ENCODE measurements around the gene CARM1.

CARM1 gene

DNA sequence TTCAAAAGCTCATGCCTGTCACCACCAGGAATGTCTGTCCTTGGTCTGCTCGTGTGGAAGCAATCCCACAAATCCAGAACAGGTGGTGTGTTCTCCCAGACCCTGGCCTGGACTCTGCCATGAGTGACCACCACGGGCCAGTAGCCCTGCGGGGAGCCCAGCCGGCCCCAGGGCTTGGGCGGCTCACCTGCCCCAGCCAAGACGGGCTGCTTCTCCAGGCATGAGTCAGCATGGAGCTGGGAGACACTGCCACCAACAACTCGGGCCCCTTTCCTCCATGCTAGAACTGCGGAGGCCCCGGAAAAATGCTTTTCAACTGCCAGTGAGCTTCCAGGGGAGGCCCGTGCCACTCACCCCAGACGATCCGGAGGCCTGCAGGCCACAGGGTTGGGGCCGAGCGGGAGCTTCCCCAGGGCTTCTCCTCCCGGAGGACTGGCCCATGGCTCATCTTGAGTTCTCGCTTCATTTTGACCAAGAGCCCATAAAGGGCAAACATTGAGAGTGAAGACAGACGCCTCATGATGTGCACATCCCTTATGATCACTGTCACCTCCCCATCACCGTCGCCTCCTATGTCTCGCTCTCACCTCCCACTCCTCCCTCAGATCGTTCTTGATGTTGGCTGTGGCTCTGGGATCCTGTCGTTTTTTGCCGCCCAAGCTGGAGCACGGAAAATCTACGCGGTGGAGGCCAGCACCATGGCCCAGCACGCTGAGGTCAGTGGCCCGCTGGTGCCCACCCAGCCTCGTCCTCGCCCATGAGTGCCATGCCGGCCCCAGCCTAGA, 40.4 kb downstream of the CARM1 start:
- no peak for DNase-seq

DNA sequence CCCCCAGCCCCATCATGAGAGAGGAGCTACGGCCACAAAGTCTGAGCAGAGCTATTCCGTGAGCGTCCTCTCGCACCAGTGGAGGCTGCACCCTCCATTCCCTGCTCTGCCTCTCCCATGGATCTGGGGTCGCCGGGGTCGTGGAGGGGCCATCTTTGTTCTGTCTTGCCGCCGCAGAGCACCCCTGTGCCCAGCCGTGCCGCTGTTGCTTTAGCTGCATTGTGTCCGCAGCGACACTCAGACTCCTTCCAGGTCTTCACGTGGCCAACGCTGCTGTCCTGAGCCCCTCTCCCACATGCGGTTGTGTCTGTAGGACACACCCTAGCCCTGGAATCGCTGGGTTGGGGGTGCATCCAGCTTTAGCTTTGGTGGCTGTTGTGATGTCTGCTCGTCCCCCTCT, 41.3 kb downstream of the CARM1 start:
- no peak for DNase-seq

- DNase-seq, result no peak
Observed at GRCh38 chr19:10913716-10914340, 42.5 kb downstream of the CARM1 start.

GRCh38 chr19:10915130-10916091, 44.1 kb downstream of the CARM1 start:
- no peak for DNase-seq

- DNase-seq, result no peak
Observed at GRCh38 chr19:10916602-10917001, 45.2 kb downstream of the CARM1 start.

DNA sequence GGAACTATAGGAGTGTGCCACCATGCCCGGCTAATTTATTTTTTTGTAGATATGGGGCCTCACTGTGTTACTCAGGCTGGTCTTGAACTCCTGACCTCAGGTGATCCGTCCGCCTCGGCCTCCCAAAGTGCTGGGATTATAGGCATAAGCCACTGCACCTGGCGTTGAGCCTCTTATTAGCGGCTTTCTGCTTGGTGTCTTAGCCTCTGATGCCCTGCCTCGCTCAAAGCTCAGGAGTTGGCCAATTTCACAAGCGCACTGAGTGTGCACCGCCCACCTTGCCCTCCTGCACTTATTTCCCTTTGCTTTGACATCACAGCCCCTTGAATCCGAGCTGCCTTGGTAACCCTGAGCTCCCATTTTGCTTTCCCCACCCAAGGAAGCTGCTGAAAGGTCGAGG, 47.0 kb downstream of the CARM1 start:
- no peak for DNase-seq

DNA sequence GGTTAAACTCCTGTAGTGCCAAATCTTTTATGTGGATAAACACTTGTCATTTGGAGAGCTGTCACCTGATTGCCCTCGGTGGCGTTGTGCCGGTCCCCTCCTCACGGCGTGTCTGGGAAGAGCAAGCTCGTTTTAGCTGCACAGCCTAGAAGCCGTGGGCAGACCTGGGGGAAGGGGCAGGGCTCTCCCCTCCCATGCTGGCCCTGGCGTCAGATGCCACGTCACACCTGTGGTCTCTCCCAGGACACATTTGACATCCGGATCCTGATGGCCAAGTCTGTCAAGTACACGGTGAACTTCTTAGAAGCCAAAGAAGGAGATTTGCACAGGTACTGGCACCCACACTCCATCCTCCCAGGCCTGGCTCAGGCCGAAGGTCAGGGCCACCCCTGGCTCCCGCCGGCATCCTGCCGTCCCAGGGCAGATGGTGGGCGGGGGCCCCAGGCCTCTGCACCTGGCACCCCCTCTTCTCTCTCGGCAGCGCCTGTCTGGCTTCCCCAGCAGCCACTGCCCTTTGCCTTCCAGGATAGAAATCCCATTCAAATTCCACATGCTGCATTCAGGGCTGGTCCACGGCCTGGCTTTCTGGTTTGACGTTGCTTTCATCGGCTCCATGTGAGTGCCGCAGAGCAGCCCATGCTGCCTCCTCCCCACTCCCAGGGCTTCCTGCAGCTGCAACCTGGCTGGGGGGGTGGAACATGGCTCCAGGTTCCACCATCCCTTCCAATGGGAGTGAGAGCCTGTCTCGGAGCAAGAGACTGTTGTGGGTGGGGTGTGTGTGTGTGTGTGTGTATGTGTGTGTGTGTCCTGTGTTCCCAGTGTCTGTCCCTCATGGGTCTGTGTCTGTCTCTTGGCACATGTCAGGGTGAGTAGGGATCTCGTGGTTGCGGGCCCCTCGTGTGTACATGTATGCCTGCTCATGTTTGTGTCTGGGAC, 48.3 kb downstream of the CARM1 start:
- DNase-seq, result no peak

- DNase-seq, result no peak
Observed at GRCh38 chr19:10920288-10920655, 48.9 kb downstream of the CARM1 start.

DNA sequence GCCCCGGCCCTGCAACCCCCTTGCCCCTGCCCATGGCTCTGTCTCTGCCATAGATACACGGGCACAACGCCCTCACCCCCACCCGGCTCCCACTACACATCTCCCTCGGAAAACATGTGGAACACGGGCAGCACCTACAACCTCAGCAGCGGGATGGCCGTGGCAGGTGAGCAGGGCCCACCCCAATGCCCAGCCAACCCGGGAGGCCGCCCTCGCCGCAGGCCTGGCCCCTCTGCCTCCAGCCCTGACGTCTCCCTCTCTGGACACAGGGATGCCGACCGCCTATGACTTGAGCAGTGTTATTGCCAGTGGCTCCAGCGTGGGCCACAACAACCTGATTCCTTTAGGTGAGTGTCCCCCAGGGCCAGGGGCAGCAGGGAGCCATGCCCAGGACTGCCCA, 49.4 kb downstream of the CARM1 start:
- no peak for DNase-seq

DNA sequence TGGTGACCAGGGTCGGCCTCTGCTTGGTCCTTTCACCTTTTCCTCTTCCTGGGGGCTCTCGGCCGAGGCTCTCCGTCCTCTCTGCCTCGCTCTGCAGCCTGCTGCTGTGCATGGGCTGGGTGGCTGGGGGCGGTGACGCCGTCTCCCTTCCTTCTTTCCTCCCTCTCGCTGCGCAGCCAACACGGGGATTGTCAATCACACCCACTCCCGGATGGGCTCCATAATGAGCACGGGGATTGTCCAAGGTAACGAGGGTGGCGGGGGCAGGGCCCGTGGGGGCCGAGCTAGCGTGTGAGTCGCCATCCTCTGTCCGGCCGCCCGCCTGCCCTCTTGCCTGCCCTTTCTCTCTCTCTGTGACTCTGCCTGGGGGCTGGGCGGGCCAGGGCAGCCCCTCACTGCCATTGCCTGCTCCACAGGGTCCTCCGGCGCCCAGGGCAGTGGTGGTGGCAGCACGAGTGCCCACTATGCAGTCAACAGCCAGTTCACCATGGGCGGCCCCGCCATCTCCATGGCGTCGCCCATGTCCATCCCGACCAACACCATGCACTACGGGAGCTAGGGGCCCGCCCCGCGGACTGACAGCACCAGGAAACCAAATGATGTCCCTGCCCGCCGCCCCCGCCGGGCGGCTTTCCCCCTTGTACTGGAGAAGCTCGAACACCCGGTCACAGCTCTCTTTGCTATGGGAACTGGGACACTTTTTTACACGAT, 50.0 kb downstream of the CARM1 start:
- no peak for DNase-seq

GRCh38 chr19:10921910-10922637, 50.7 kb downstream of the CARM1 start:
- DNase-seq, result no peak

GRCh38 chr19:10922638-10923014, 51.3 kb downstream of the CARM1 start:
- DNase-seq, result no peak

DNA sequence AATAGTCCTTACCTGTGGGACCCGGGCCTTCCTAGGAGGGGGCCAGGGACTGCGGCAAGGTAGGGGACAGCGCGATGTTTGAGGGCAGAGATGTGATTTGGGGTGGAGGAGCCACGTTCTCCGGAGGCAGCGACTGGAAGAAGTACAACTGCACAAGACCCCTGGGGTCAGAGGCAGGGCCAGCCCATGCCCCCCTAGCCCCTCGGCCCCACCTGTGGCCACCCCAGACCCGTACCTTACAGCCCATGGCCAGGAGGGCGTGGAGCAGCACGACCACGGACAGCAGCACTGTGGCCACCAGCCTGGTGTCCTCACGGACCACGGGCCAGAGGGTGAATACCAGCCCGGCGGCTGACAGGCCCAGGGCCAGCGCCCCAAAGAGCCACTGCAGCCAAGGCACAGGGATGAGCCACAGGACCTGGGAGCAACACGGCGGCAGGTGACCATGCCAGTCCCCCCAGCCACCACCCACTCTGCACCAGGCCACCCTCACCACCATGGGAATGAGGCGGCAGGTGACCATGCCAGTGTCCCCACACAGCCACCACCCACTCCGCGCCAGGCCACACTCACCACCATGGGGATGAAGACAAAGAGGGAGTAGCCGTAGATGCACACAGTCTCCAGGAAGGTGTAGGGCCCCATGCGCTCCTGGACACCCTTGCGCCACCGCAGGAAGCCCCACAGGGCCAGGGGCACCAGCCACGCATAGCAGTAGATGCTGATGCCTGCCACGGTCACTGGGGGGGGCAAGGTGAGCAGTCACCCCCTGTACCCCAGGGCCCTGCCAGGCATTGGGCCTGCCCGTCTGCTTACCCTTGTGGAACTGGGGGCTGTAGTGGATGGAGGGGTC, 52.1 kb downstream of the CARM1 start:
- DNase-seq, result no peak

- no peak for DNase-seq
Observed at GRCh38 chr19:10924597-10924996, 53.2 kb downstream of the CARM1 start.

- DNase-seq, result peak; percentile 24 to 42 (median 28)
Observed at GRCh38 chr19:10927730-10928562, 56.6 kb downstream of the CARM1 start.

DNA sequence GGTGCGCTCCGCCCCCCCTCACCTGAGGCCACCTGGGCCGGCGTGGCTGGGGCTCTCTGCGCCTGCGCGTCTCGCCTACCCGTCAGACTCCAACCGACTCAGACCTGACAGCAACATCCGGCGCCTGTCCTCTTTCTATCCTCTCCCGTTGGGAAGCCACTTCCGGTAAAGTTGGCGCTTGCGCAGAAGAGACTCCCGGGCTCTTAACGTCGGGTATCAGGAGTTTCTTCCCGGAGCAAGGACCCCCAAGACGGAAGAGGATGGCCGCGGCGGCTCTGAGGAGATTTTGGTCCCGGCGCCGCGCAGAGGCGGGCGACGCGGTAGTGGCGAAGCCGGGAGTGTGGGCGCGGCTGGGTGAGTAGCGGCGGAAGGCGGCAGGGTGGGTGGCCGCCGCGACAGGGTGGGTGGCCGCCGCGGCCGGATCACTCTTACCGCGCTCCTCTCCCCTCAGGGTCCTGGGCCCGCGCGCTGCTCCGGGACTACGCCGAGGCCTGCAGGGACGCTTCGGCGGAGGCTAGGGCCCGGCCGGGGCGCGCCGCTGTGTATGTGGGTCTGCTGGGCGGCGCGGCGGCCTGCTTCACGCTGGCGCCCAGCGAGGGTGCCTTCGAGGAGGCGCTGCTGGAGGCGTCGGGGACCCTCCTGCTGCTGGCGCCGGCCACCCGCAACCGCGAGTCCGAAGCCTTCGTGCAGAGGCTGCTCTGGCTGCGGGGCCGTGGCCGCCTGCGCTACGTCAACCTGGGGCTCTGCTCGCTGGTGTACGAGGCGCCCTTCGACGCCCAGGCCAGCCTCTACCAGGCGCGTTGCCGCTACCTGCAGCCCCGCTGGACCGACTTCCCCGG, 57.4 kb downstream of the CARM1 start, which contains the start of the genes TIMM29 and YIPF2:
Gene TIMM29 (plus strand): TSS at position 249 of the 839 bp plus-strand sequence. CDS start 12 bp downstream, at position 261.
Gene YIPF2 (minus strand): TSS at position 77 of the 839 bp plus-strand sequence. CDS start 229 bp downstream, outside the sequence.
- peak; percentile 96 to 99 (median 99) for DNase-seq

DNA sequence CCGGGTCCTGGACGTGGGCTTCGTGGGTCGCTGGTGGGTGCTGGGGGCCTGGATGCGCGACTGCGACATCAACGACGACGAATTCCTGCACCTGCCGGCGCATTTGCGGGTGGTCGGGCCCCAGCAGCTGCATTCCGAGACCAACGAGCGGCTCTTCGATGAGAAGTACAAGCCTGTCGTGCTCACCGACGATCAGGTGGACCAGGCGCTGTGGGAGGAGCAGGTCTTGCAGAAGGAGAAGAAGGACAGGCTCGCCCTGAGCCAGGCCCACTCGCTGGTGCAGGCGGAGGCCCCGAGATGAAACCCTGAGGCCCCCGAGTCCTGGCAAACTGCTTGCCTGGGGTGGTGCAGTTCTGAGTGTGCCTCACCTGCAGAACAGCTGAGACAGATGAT, 58.0 kb downstream of the CARM1 start:
- no peak for DNase-seq
